A549 (cell line): Measurements from ENCODE around the gene NRG3. TPM values are rescaled to one million over a fixed set of nuclear protein-coding genes. Genes with fewer than 3 reads are reported as not detected.
A peak's percentile ranks its signal among the peaks of the same experiment; 100 is the strongest.

Source experiments
- ATAC-seq, 2 experiments: fragments of 200-7000 bp in 1 of 2; fragments of >200 bp in 1 of 2; cut with Nextera tagmentation in 1 of 2; cut with Tn5 transposase in 1 of 2; 3 replicates each; pipeline versions ENCODE4 v1.8.0 to v1.9.1; 2018 to 2020; ENCODE audit warnings: mild to moderate bottlenecking in 1 of 2, moderate library complexity in 1 of 2
- CTCF ChIA-PET: fragments of 300-600 bp; sonication (Branson Sonifier 250); formaldehyde crosslinking; extraction: SDS; loops from one replicate; lab custom pipeline; 2021; ENCODE audit warnings: antibody characterized with exemption, inconsistent platforms; lab: Yijun Ruan, JAX
- POLR2A ChIA-PET: fragments of 350-600 bp; formaldehyde crosslinking; extraction: SDS; loops from one replicate; lab custom pipeline; 2021; ENCODE audit warnings: antibody characterized with exemption, inconsistent platforms; lab: Yijun Ruan, JAX
- DNase-seq, 2 experiments: peaks; one replicate each; pipeline versions ENCODE4 v3.0.0 to v3.0.0-alpha.2; 2011 to 2016; ENCODE audit warnings: low read depth in 1 of 2, low spot score in 1 of 2
- FAIRE-seq: peaks from 2 replicates; lab custom pipeline; 2011; peaks lifted over from hg19 to GRCh38; lab: Jason Lieb, UNC
- H3K27ac ChIP-seq, 2 experiments: fragments of >200 bp; sonication (Bioruptor Twin); formaldehyde crosslinking; 3 replicates each; pipeline ENCODE4 v1.5.1; 2016 to 2017
- H3K4me1 ChIP-seq: fragments of >200 bp; sonication (Bioruptor Twin); formaldehyde crosslinking; 3 replicates; pipeline ENCODE4 v1.6.1; 2016
- H3K4me2 ChIP-seq: fragments of >200 bp; sonication (Bioruptor Twin); formaldehyde crosslinking; 3 replicates; pipeline ENCODE4 v1.6.1; 2016
- H3K4me3 ChIP-seq: fragments of >200 bp; sonication (Bioruptor Twin); formaldehyde crosslinking; 3 replicates; pipeline ENCODE4 v1.5.1; 2016
- H3K9me3 ChIP-seq: fragments of >200 bp; sonication (Bioruptor Twin); formaldehyde crosslinking; 3 replicates; pipeline ENCODE4 v1.6.1; 2016
- CHD2 ChIP-seq: fragments of 150-350 bp; IDR thresholded peaks from 2 replicates; pipeline ENCODE4 v1.6.1; 2014; ENCODE audit warnings: low read length; ENCODE audit not compliant: partially characterized antibody
- CHD4 ChIP-seq: fragments of 200-600 bp; sonication (generic); IDR thresholded peaks from 2 replicates; pipeline ENCODE4 v1.6.1; 2016; ENCODE audit warnings: antibody characterized with exemption, mild to moderate bottlenecking, borderline replicate concordance
- EHF ChIP-seq: fragments of 250-450 bp; sonication (Bioruptor Pico); IDR thresholded peaks from 2 replicates; pipeline ENCODE4 v1.5.0; 2020; ENCODE audit warnings: mild to moderate bottlenecking
- EHMT2 ChIP-seq: fragments of 200-600 bp; sonication (generic); IDR thresholded peaks from 2 replicates; pipeline ENCODE4 v1.6.1; 2016; ENCODE audit warnings: antibody characterized with exemption, low read depth, mild to moderate bottlenecking, moderate library complexity
- FOSB ChIP-seq: fragments of 250-450 bp; sonication (Bioruptor Pico); IDR thresholded peaks from 2 replicates; pipeline ENCODE4 v1.5.0; 2020; ENCODE audit warnings: mild to moderate bottlenecking, moderate library complexity
- FOSL2 ChIP-seq, 2 experiments: fragments of 450-650 bp in 1 of 2; fragments of >200 bp in 1 of 2; sonication (Bioruptor Twin) in 1 of 2; formaldehyde crosslinking; IDR thresholded peaks; 2 replicates each; pipeline versions ENCODE4 v1.5.0 to v1.6.1; 2016 to 2020; ENCODE audit warnings: mild to moderate bottlenecking in 1 of 2, moderate library complexity in 1 of 2
- FOXS1 ChIP-seq: fragments of 250-450 bp; sonication (Bioruptor Pico); IDR thresholded peaks from 2 replicates; pipeline ENCODE4 v1.5.0; 2020; ENCODE audit warnings: mild to moderate bottlenecking, moderate library complexity
- HDAC2 ChIP-seq: fragments of 200-600 bp; sonication (generic); IDR thresholded peaks from 2 replicates; pipeline ENCODE4 v1.6.1; 2016
- KDM5A ChIP-seq: fragments of 200-600 bp; sonication (generic); IDR thresholded peaks from 2 replicates; pipeline ENCODE4 v1.6.1; 2016; ENCODE audit warnings: antibody characterized with exemption, mild to moderate bottlenecking
- NFE2L2 ChIP-seq: fragments of 150-350 bp; conservative IDR thresholded peaks from 2 replicates; pipeline ENCODE4 v1.6.1; 2014; ENCODE audit warnings: low read length
- NPAS2 ChIP-seq: fragments of 250-450 bp; sonication (Bioruptor Pico); IDR thresholded peaks from 2 replicates; pipeline ENCODE4 v1.8.0; 2022; ENCODE audit warnings: mild to moderate bottlenecking, moderate library complexity, borderline replicate concordance
- RFX5 ChIP-seq: fragments of 450-650 bp; IDR thresholded peaks from 2 replicates; pipeline ENCODE4 v1.7.1; 2014; ENCODE audit warnings: antibody characterized with exemption, mild to moderate bottlenecking, moderate library complexity
- RNF2 ChIP-seq: fragments of 200-600 bp; sonication (generic); IDR thresholded peaks from 2 replicates; pipeline ENCODE4 v1.6.1; 2016; ENCODE audit warnings: low read depth, mild to moderate bottlenecking, antibody characterized with exemption, moderate library complexity, borderline replicate concordance
- SMC3 ChIP-seq: fragments of >200 bp; sonication (Bioruptor Twin); formaldehyde crosslinking; IDR thresholded peaks from 3 replicates; pipeline ENCODE4 v1.6.1; 2018; ENCODE audit warnings: inconsistent platforms
- ZC3H11A ChIP-seq: fragments of 450-650 bp; IDR thresholded peaks from 2 replicates; pipeline ENCODE4 v1.6.1; 2014; ENCODE audit warnings: antibody characterized with exemption, mild to moderate bottlenecking
- ZNF302 ChIP-seq: fragments of 250-450 bp; sonication (Bioruptor Pico); IDR thresholded peaks from 2 replicates; pipeline ENCODE4 v1.9.0; 2021; ENCODE audit warnings: inconsistent platforms, mild to moderate bottlenecking, moderate library complexity
- WGBS: methylation state at CpG from one replicate; pipeline ENCODE4 v1.1.6; 2017; ENCODE audit errors: missing lambda C conversion rate; 5-methylcytosine and 5-hydroxymethylcytosine counted together
- polyA plus RNA-seq, 4 experiments: library from polyadenylated mRNA; depleted of rRNA in 3 of 4; stranded (reverse); fragments of >200 nt; fragmentation: RNase III in 1 of 4; extraction: RNeasy Plus Mini Kit Qiagen cat#74134 plus additional on column Dnase treatment in 1 of 4; gene quantifications; 2 replicates in 3 of 4; 3 replicates in 1 of 4; pipeline ENCODE4 v1.2.3, GENCODE V29; 2011 to 2017
- TF ChIP-seq, protein P1 (sequence below): fragments of >200 bp; sonication (Bioruptor Twin); formaldehyde crosslinking; IDR thresholded peaks from 2 replicates; pipeline ENCODE4 v1.6.1; 2016
- TF ChIP-seq, protein P2 (sequence below): fragments of 250-450 bp; sonication (Bioruptor Pico); IDR thresholded peaks from 2 replicates; pipeline ENCODE4 v1.5.0; 2021; ENCODE audit warnings: mild to moderate bottlenecking, moderate library complexity, borderline replicate concordance
- TF ChIP-seq, protein P3 (sequence below): IDR thresholded peaks from 2 replicates; pipeline ENCODE4 v1.6.1; 2012
- TF ChIP-seq, protein P4 (sequence below): IDR thresholded peaks from 2 replicates; pipeline ENCODE4 v1.6.1; 2012; ENCODE audit warnings: low read depth, borderline replicate concordance
- TF ChIP-seq, protein P5 (sequence below): fragments of 200-600 bp; sonication (generic); IDR thresholded peaks from 2 replicates; pipeline ENCODE4 v1.6.1; 2016; ENCODE audit warnings: antibody characterized with exemption, mild to moderate bottlenecking, moderate library complexity

The NRG3 gene
- polyA plus RNA-seq, 2 of the 4 experiments (the other 2 are of a cell fraction) = not detected

DNA sequence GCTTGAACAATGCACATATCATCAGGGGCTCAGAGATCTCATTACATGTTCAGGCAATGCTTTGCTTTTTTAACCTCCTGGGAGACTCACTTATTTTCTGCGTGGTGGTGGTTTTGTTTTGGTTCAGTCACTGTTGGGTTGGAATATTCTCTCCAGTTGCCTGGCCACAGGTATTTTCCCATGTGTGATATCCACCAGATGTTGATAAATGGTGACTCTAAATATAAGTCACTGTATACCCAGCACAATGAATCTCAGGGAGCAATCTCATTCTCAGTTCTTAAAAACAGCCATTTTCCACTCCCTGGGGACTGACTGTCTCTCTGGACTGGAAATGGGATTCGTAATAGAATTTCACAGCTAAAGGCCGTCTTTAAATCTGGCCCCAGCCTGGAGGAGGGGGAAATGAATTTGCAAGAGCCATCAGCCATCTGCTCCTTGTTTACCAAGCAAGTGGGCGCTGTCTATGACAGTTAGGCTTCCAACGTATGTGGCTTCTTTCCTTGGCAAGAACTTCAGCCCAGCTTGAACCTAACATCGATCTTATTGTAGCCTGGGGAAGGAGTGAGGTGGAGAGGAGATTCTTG, 1106.2 kb downstream of the NRG3 start:
- no peak for FAIRE-seq
- no peak overlapping the region for H3K4me3 ChIP-seq
- peaks cover 4% of the 10 kb centered on the region; the same call in 1 of the 3 replicates for H3K4me1 ChIP-seq
- H3K9me3 ChIP-seq = no peaks in the 10 kb centered on the region
- no peak overlapping the region for H3K4me2 ChIP-seq
- 0 out of 6 replicates have a peak overlapping the region, but pooled peaks of 1 of the 2 experiments have one; percentile 24 for H3K27ac ChIP-seq
- DNase-seq = no peak
- 6% methylated on average over 6 of the region's 6 CpGs for WGBS
- TF ChIP-seq ZC3H11A = no peak
- no peak for TF ChIP-seq EHF (CRISPR knock-in tag)
- no peak for TF ChIP-seq KDM5A
- no peak for TF ChIP-seq CHD4
- TF ChIP-seq RFX5 = no peak
- no peak for TF ChIP-seq FOSB (CRISPR knock-in tag)
- TF ChIP-seq SMC3 = no peak
- ChIA-PET POLR2A (no interaction called here), CTCF (interaction anchor here (0.6 kb wide), 1 partner anchor 101 kb away, joined by 3 read pairs; no protein-coding TSS in a partner anchor)
- no peak for ATAC-seq

DNA sequence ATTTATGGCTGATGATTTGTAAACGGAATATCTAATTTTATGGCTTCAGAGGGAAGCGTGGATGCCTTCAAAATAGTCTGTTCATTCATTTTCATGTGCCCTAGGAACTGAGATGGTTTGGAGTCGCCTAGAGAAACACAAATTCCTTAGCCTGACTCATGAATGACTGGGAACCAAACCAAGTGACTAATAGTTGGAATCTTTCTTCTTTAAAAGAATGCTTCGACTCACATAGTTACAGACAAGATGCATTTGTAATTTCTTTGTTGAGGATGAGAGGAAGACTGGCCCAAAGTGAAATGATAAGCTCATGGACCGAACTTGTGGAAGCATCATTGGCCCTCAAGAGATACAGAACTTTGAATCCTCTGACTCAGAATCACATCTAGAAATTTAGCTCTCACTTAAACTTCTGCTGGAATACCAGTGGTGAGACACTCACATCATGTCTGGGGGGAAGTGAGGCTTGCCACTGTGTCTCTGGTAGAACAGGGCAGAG, 1107.2 kb downstream of the NRG3 start:
- Histone ChIP-seq H3K4me2 (0 out of 3 replicates have a peak overlapping the region, but pooled peaks have one; percentile 28), H3K4me1 (peaks cover 4% of the 10 kb centered on the region; the same call in 1 of the 3 replicates), H3K4me3 (no peak overlapping the region), H3K27ac (no peak overlapping the region), H3K9me3 (no peaks in the 10 kb centered on the region)
- TF ChIP-seq FOSL2 (IDR thresholded peaks at IDR 0.05) = no peak
- TF ChIP-seq FOSL2 (CRISPR knock-in tag; IDR thresholded peaks at IDR 0.05) = peak; percentile 46
- no peak for TF ChIP-seq ZC3H11A
- ChIA-PET POLR2A (no interaction called here), CTCF (interaction anchor here (0.5 kb wide), 1 partner anchor 105 kb away, joined by 3 read pairs; no protein-coding TSS in a partner anchor)
- FAIRE-seq = peak; percentile 23
- DNase-seq = peak in 1 of 2 experiments; percentile 28
- peak; percentile 79 to 82; a peak in 5 of 6 replicates for ATAC-seq
- WGBS = 4% methylated on average over 5 of the region's 5 CpGs

DNA sequence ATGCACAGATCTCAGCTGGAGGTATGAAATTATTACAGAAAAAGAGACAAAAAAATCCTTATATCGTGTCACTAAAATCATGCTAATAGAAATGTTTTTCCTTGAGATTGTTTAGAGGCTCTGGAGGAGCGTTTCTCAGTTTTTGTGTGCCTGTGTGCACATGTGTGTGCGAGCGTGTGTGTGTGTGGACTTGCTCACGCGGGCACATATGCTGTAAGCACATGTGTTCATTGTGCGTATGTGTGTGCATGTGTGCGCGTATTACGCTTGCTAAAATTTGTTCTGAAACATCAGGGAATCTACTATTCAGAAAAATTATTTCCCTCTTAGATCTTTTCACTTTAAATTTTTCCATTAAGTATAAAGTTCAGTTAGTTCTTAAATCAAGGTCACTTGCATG, 1111.2 kb downstream of the NRG3 start:
- no peak for ATAC-seq
- no peak overlapping the region for H3K4me2 ChIP-seq
- DNase-seq = no peak
- 50% methylated on average over 10 of the region's 10 CpGs for WGBS
- no peak overlapping the region for H3K4me3 ChIP-seq
- no peak for TF ChIP-seq FOSB (CRISPR knock-in tag)
- TF ChIP-seq EHMT2 = no peak
- TF ChIP-seq NFE2L2 = no peak
- TF ChIP-seq, protein P1, sequence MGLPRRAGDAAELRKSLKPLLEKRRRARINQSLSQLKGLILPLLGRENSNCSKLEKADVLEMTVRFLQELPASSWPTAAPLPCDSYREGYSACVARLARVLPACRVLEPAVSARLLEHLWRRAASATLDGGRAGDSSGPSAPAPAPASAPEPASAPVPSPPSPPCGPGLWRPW = no peak
- TF ChIP-seq CHD2 = no peak
- TF ChIP-seq NPAS2 (CRISPR knock-in tag) = no peak
- TF ChIP-seq ZNF302 (CRISPR knock-in tag) = no peak
- TF ChIP-seq, protein P2, sequence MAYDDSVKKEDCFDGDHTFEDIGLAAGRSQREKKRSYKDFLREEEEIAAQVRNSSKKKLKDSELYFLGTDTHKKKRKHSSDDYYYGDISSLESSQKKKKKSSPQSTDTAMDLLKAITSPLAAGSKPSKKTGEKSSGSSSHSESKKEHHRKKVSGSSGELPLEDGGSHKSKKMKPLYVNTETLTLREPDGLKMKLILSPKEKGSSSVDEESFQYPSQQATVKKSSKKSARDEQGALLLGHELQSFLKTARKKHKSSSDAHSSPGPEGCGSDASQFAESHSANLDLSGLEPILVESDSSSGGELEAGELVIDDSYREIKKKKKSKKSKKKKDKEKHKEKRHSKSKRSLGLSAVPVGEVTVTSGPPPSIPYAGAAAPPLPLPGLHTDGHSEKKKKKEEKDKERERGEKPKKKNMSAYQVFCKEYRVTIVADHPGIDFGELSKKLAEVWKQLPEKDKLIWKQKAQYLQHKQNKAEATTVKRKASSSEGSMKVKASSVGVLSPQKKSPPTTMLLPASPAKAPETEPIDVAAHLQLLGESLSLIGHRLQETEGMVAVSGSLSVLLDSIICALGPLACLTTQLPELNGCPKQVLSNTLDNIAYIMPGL (CRISPR knock-in tag) = no peak
- no peak for TF ChIP-seq RNF2
- TF ChIP-seq, protein P3, sequence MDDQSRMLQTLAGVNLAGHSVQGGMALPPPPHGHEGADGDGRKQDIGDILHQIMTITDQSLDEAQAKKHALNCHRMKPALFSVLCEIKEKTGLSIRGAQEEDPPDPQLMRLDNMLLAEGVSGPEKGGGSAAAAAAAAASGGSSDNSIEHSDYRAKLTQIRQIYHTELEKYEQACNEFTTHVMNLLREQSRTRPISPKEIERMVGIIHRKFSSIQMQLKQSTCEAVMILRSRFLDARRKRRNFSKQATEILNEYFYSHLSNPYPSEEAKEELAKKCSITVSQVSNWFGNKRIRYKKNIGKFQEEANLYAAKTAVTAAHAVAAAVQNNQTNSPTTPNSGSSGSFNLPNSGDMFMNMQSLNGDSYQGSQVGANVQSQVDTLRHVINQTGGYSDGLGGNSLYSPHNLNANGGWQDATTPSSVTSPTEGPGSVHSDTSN = no peak
- no peak for TF ChIP-seq HDAC2
- TF ChIP-seq, protein P4, sequence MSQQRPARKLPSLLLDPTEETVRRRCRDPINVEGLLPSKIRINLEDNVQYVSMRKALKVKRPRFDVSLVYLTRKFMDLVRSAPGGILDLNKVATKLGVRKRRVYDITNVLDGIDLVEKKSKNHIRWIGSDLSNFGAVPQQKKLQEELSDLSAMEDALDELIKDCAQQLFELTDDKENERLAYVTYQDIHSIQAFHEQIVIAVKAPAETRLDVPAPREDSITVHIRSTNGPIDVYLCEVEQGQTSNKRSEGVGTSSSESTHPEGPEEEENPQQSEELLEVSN = no peak
- TF ChIP-seq FOXS1 (CRISPR knock-in tag) = no peak
- TF ChIP-seq, protein P5, sequence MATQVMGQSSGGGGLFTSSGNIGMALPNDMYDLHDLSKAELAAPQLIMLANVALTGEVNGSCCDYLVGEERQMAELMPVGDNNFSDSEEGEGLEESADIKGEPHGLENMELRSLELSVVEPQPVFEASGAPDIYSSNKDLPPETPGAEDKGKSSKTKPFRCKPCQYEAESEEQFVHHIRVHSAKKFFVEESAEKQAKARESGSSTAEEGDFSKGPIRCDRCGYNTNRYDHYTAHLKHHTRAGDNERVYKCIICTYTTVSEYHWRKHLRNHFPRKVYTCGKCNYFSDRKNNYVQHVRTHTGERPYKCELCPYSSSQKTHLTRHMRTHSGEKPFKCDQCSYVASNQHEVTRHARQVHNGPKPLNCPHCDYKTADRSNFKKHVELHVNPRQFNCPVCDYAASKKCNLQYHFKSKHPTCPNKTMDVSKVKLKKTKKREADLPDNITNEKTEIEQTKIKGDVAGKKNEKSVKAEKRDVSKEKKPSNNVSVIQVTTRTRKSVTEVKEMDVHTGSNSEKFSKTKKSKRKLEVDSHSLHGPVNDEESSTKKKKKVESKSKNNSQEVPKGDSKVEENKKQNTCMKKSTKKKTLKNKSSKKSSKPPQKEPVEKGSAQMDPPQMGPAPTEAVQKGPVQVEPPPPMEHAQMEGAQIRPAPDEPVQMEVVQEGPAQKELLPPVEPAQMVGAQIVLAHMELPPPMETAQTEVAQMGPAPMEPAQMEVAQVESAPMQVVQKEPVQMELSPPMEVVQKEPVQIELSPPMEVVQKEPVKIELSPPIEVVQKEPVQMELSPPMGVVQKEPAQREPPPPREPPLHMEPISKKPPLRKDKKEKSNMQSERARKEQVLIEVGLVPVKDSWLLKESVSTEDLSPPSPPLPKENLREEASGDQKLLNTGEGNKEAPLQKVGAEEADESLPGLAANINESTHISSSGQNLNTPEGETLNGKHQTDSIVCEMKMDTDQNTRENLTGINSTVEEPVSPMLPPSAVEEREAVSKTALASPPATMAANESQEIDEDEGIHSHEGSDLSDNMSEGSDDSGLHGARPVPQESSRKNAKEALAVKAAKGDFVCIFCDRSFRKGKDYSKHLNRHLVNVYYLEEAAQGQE = no peak
- TF ChIP-seq, all 56 proteins: peak for 0
- CTCF ChIA-PET = no interaction called here
- Histone ChIP-seq H3K9me3 (no peaks in the 10 kb centered on the region), H3K27ac (no peak overlapping the region), H3K4me1 (peaks cover 4% of the 10 kb centered on the region; the same call in 1 of the 3 replicates)
- POLR2A ChIA-PET = no interaction called here
- no peak for FAIRE-seq
